ENCODE data around the gene MRPL47. TPM values are rescaled to one million over a fixed set of nuclear protein-coding genes. Genes with fewer than 3 reads are reported as not detected.

Gene MRPL47
- total and polyA plus RNA-seq, 5 donors from 2014 or later = 24.0 to 69.1 (median 56.8) TPM

DNA sequence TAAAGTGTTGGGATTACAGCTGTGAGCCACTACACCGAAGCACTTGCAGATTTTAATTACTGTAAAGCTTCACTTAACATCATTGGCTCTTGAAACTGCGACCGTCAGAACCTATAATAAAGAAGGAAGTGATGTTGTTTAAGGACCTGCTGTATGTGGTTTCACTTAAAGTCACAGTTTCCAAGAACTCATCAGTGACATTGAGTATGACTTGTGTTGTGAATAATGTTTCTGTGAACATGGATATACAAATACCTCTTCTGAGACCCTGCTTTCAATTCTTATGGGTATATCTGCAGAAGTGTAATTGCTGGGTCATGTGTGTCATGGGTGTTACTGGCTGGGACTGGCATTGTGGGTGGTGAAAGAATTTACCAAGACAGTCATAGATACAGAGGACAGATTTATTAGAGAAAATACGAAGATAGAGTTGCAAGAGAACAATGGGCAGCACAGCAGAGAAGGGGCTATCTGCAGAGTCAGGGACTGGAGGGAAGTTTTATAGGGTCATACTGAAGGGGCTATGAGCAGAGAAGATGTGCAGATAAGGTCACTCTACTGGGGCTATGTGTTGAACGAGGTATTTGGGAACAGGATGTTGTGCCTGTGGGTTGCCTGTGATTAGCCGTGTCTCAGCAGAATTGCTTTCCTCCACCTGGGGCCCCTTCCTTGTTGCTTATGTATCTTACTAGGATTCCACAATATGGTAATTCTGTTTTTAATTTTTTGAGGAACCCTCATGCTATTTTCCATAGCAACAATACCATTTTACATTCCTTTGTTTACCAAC is 4.7 kb upstream of the MRPL47 start:
- DNase-seq = peak in 2 of 3 donors; percentile 45 to 90
- peaks cover 2% of the 10 kb centered on the region for H3K36me3 ChIP-seq (ENCODE audit: control insufficient read depth, insufficient read depth, low read length)
- peak; percentile 56 to 57 for ATAC-seq (ENCODE audit: low read depth in 2 of 2)
- Mint-ChIP-seq H3K36me3 (peaks cover 5% of the 10 kb centered on the region), H3K27ac (peak overlapping the region; percentile 88), H3K4me1 (peaks cover 36 to 59% (median 46%) of the 10 kb centered on the region in 4 donors), H3K9me3 (no peaks in the 10 kb centered on the region), H3K4me3 (peak overlapping the region; percentile 34 to 50 (median 45)), H3K27me3 (no peaks in the 10 kb centered on the region)
- H3K4me3 ChIP-seq (ENCODE audit: low read depth, low read length) = peak overlapping the region; percentile 78
- peak overlapping the region; percentile 77 for H3K27ac ChIP-seq (ENCODE audit: insufficient read depth, low read length, poor library complexity, severe bottlenecking)
- H3K4me1 ChIP-seq (ENCODE audit: control insufficient read depth, insufficient read depth, low read length, poor library complexity, severe bottlenecking) = peaks cover 30% of the 10 kb centered on the region
- H3K9me3 ChIP-seq (ENCODE audit: control insufficient read depth in 2 of 2, low read length in 2 of 2) = no peaks in the 10 kb centered on the region
- H3K27me3 ChIP-seq (ENCODE audit: control insufficient read depth, insufficient read depth, low read length) = no peaks in the 10 kb centered on the region

DNA sequence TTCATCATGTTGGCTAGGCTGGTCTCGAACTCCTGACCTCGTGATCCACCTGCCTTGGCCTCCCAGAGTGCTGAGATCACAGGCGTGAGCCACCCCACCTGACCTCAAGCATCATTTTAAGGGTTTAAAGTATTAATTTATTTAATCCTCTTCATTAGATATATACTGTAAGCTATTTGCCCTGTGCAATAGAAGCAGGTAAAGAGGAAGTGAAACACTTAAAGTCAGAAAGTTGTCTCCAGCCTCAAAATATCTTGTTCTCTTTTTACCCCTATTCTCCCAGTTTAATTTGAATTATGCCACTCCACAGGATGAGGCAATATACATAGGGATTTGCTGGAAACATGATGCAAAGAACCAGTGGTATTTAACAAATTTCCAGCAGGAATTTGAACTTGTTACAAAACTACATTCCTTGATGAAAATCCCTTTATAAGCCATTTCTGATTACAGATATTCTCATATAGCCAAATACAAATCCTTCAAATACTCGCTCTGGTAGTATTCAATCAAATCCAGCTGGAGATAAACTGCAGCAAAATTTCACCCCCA is 2.2 kb upstream of the MRPL47 start:
- no peaks in the 10 kb centered on the region for H3K27me3 ChIP-seq (ENCODE audit: control insufficient read depth, insufficient read depth, low read length)
- H3K4me3 ChIP-seq (ENCODE audit: low read depth, low read length) = no peak overlapping the region
- H3K36me3 ChIP-seq (ENCODE audit: control insufficient read depth, insufficient read depth, low read length) = peaks cover 6% of the 10 kb centered on the region
- peaks cover 40% of the 10 kb centered on the region for H3K4me1 ChIP-seq (ENCODE audit: control insufficient read depth, insufficient read depth, low read length, poor library complexity, severe bottlenecking)
- DNase-seq = no peak
- H3K4me1 Mint-ChIP-seq = peaks cover 33 to 69% (median 39%) of the 10 kb centered on the region in 4 donors
- H3K27ac ChIP-seq (ENCODE audit: insufficient read depth, low read length, poor library complexity, severe bottlenecking) = no peak overlapping the region
- peaks cover 5% of the 10 kb centered on the region for H3K36me3 Mint-ChIP-seq
- no peaks in the 10 kb centered on the region for H3K9me3 Mint-ChIP-seq
- ATAC-seq (ENCODE audit: low read depth in 2 of 2) = no peak
- peak overlapping the region in 2 of 3 donors; percentile 52 to 88 for H3K27ac Mint-ChIP-seq
- no peaks in the 10 kb centered on the region for H3K27me3 Mint-ChIP-seq
- no peaks in the 10 kb centered on the region for H3K9me3 ChIP-seq (ENCODE audit: control insufficient read depth in 2 of 2, low read length in 2 of 2)
- H3K4me3 Mint-ChIP-seq = peak overlapping the region; percentile 61 to 84 (median 62)

DNA sequence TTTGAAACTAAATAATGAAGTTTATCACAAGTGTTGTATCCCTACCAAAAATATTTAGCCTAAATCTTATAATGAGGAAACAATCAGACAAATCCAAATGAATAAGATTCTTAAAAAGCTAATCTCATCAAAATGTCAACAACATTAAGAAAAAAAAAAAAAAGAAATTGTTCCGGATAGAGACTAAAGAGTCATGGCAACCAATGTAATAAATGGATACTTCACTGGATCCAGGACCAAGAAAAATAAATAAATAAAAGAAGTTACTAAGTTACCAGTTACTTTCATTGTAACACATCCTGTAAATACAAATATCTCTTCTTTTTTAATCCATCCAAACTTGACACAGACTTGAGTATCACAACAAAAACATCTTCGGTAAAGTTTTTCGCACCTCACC is 607 bp downstream of the MRPL47 start:
- Histone ChIP-seq H3K27me3 (ENCODE audit: control insufficient read depth, insufficient read depth, low read length) (no peaks in the 10 kb centered on the region), H3K4me3 (ENCODE audit: low read depth, low read length) (peak overlapping the region; percentile 99), H3K27ac (ENCODE audit: insufficient read depth, low read length, poor library complexity, severe bottlenecking) (peak overlapping the region; percentile 93), H3K36me3 (ENCODE audit: control insufficient read depth, insufficient read depth, low read length) (peaks cover 34% of the 10 kb centered on the region), H3K9me3 (ENCODE audit: control insufficient read depth in 2 of 2, low read length in 2 of 2) (no peaks in the 10 kb centered on the region), H3K4me1 (ENCODE audit: control insufficient read depth, insufficient read depth, low read length, poor library complexity, severe bottlenecking) (peaks cover 27% of the 10 kb centered on the region)
- Mint-ChIP-seq H3K9me3 (no peaks in the 10 kb centered on the region), H3K4me1 (peaks cover 25 to 59% (median 39%) of the 10 kb centered on the region in 4 donors), H3K36me3 (peaks cover 18% of the 10 kb centered on the region), H3K27ac (peak overlapping the region; percentile 98 to 100 (median 99)), H3K4me3 (peak overlapping the region; percentile 94 to 100 (median 97)), H3K27me3 (no peaks in the 10 kb centered on the region)
- DNase-seq = no peak
- no peak for ATAC-seq (ENCODE audit: low read depth in 2 of 2)

DNA sequence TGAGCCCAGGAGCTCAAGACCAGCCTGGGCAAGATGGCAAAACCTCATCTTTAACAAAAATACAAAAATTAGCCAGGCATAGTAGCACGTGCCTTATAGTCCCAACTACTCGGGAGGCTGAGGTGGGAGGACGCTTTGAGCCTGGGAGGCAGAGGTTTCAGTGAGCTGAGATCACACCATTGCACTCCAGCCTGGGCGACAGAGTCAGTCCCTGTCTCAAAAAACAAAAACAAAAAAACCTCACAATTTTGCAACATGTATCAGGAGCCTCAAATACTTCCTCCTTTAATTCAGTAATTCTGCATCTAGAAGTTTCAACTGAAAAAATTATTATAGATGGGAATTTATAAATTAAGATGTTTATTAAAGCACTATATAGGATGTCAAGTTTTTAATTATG is 1.1 kb downstream of the MRPL47 start:
- DNase-seq = no peak
- Histone ChIP-seq H3K27me3 (ENCODE audit: control insufficient read depth, insufficient read depth, low read length) (no peaks in the 10 kb centered on the region), H3K36me3 (ENCODE audit: control insufficient read depth, insufficient read depth, low read length) (peaks cover 39% of the 10 kb centered on the region), H3K4me1 (ENCODE audit: control insufficient read depth, insufficient read depth, low read length, poor library complexity, severe bottlenecking) (peaks cover 22% of the 10 kb centered on the region), H3K27ac (ENCODE audit: insufficient read depth, low read length, poor library complexity, severe bottlenecking) (peak overlapping the region; percentile 10), H3K4me3 (ENCODE audit: low read depth, low read length) (peak overlapping the region; percentile 99), H3K9me3 (ENCODE audit: control insufficient read depth in 2 of 2, low read length in 2 of 2) (no peaks in the 10 kb centered on the region)
- Mint-ChIP-seq H3K4me1 (peaks cover 25 to 56% (median 37%) of the 10 kb centered on the region in 4 donors), H3K27ac (peak overlapping the region in 2 of 3 donors; percentile 69 to 99), H3K4me3 (peak overlapping the region; percentile 94 to 100 (median 97)), H3K9me3 (no peaks in the 10 kb centered on the region), H3K27me3 (no peaks in the 10 kb centered on the region), H3K36me3 (peaks cover 18% of the 10 kb centered on the region)
- ATAC-seq (ENCODE audit: low read depth in 2 of 2) = no peak

- Mint-ChIP-seq H3K4me3 (peak overlapping the region in 2 of 4 donors; percentile 39 to 58), H3K9me3 (no peaks in the 10 kb centered on the region), H3K27ac (no peak overlapping the region), H3K27me3 (no peaks in the 10 kb centered on the region), H3K4me1 (peaks cover 10 to 27% (median 19%) of the 10 kb centered on the region in 4 donors), H3K36me3 (peaks cover 23% of the 10 kb centered on the region)
- H3K36me3 ChIP-seq (ENCODE audit: control insufficient read depth, insufficient read depth, low read length) = peaks cover 74% of the 10 kb centered on the region
- no peak overlapping the region for H3K4me3 ChIP-seq (ENCODE audit: low read depth, low read length)
- ATAC-seq (ENCODE audit: low read depth in 2 of 2) = no peak
- H3K4me1 ChIP-seq (ENCODE audit: control insufficient read depth, insufficient read depth, low read length, poor library complexity, severe bottlenecking) = peaks cover 10% of the 10 kb centered on the region
- no peaks in the 10 kb centered on the region for H3K27me3 ChIP-seq (ENCODE audit: control insufficient read depth, insufficient read depth, low read length)
- DNase-seq = no peak
- no peak overlapping the region for H3K27ac ChIP-seq (ENCODE audit: insufficient read depth, low read length, poor library complexity, severe bottlenecking)
- no peaks in the 10 kb centered on the region for H3K9me3 ChIP-seq (ENCODE audit: control insufficient read depth in 2 of 2, low read length in 2 of 2)
These were observed 4.9 kb downstream of the MRPL47 start for GRCh38 chr3:179599531-179599930.

DNA sequence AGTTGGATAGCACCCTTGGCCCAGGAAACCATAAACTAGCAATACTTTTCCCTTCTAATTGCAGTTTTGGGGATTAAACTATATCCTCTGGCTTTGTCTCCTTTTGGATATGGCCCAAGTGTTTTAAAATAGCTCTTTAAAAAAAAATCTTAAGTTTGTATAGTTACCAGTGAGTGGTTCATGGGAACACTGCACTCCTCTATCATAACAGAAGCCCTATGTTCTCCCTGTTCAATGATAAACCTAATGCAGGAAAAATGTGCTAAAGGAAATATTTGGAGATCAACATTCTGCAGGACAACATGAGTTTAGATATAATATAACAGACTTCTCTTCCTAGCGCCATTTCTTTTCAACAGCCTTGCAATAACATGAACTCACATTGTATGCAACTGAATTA is 13.1 kb downstream of the MRPL47 start:
- H3K4me1 Mint-ChIP-seq = peaks cover 0 to 8% (median 5%) of the 10 kb centered on the region in 4 donors
- H3K4me3 ChIP-seq (ENCODE audit: low read depth, low read length) = no peak overlapping the region
- H3K9me3 Mint-ChIP-seq = no peaks in the 10 kb centered on the region
- H3K27ac Mint-ChIP-seq = peak overlapping the region in 1 of 3 donors; percentile 34
- H3K9me3 ChIP-seq (ENCODE audit: control insufficient read depth in 2 of 2, low read length in 2 of 2) = no peaks in the 10 kb centered on the region
- ATAC-seq (ENCODE audit: low read depth in 2 of 2) = no peak
- H3K4me3 Mint-ChIP-seq = no peak overlapping the region
- DNase-seq = no peak
- no peak overlapping the region for H3K27ac ChIP-seq (ENCODE audit: insufficient read depth, low read length, poor library complexity, severe bottlenecking)
- no peaks in the 10 kb centered on the region for H3K27me3 ChIP-seq (ENCODE audit: control insufficient read depth, insufficient read depth, low read length)
- no peaks in the 10 kb centered on the region for H3K27me3 Mint-ChIP-seq
- peaks cover 95% of the 10 kb centered on the region for H3K36me3 ChIP-seq (ENCODE audit: control insufficient read depth, insufficient read depth, low read length)
- peaks cover 33% of the 10 kb centered on the region for H3K36me3 Mint-ChIP-seq
- no peaks in the 10 kb centered on the region for H3K4me1 ChIP-seq (ENCODE audit: control insufficient read depth, insufficient read depth, low read length, poor library complexity, severe bottlenecking)

- Histone ChIP-seq H3K27me3 (ENCODE audit: control insufficient read depth, insufficient read depth, low read length) (no peaks in the 10 kb centered on the region), H3K36me3 (ENCODE audit: control insufficient read depth, insufficient read depth, low read length) (peaks cover 94% of the 10 kb centered on the region), H3K4me1 (ENCODE audit: control insufficient read depth, insufficient read depth, low read length, poor library complexity, severe bottlenecking) (no peaks in the 10 kb centered on the region), H3K27ac (ENCODE audit: insufficient read depth, low read length, poor library complexity, severe bottlenecking) (no peak overlapping the region), H3K9me3 (ENCODE audit: control insufficient read depth in 2 of 2, low read length in 2 of 2) (no peaks in the 10 kb centered on the region), H3K4me3 (ENCODE audit: low read depth, low read length) (no peak overlapping the region)
- no peak for DNase-seq
- Mint-ChIP-seq H3K4me3 (no peak overlapping the region), H3K36me3 (peaks cover 34% of the 10 kb centered on the region), H3K27me3 (no peaks in the 10 kb centered on the region), H3K9me3 (no peaks in the 10 kb centered on the region), H3K27ac (no peak overlapping the region), H3K4me1 (peaks cover 0 to 8% (median 5%) of the 10 kb centered on the region in 4 donors)
- ATAC-seq (ENCODE audit: low read depth in 2 of 2) = no peak
These were observed 13.8 kb downstream of the MRPL47 start for GRCh38 chr3:179590669-179591068.
